ENCODE measurements around the gene LDLRAD3. TPM values are rescaled to one million over a fixed set of nuclear protein-coding genes. Genes with fewer than 3 reads are reported as not detected.
"Not testable (repeated sequence)": the region's sequence is repeated elsewhere in the genome, so short reads cannot be mapped to it uniquely, and the experiment has no call there.

The LDLRAD3 gene
- total RNA-seq, 1 donor: 3.9 TPM

- TF ChIP-seq CTCF (IDR thresholded peaks at IDR 0.05; ENCODE audit: insufficient read depth, low read depth, low read length): peak; percentile 43
- no peak overlapping the region for H3K4me3 ChIP-seq (ENCODE audit: low read depth, low read length)
- DNase-seq (ENCODE audit: low read depth): peak; percentile 44
Measured at GRCh38 chr11:36041988-36042611, 98.2 kb downstream of the LDLRAD3 start.

- no peak overlapping the region for H3K4me3 ChIP-seq (ENCODE audit: low read depth, low read length)
- no peak for TF ChIP-seq CTCF (IDR thresholded peaks at IDR 0.05; ENCODE audit: insufficient read depth, low read depth, low read length)
- no peak for DNase-seq (ENCODE audit: low read depth)
Measured at GRCh38 chr11:36044636-36045035, 100.8 kb downstream of the LDLRAD3 start.

GRCh38 chr11:36045945-36046344, 102.1 kb downstream of the LDLRAD3 start:
- not testable (repeated sequence) for H3K4me3 ChIP-seq (ENCODE audit: low read depth, low read length); DNase-seq (ENCODE audit: low read depth)

- TF ChIP-seq CTCF (IDR thresholded peaks at IDR 0.05; ENCODE audit: insufficient read depth, low read depth, low read length): no peak
- no peak for DNase-seq (ENCODE audit: low read depth)
- no peak overlapping the region for H3K4me3 ChIP-seq (ENCODE audit: low read depth, low read length)
Measured at GRCh38 chr11:36046932-36047331, 103.1 kb downstream of the LDLRAD3 start.

- no peak for DNase-seq (ENCODE audit: low read depth)
- H3K4me3 ChIP-seq (ENCODE audit: low read depth, low read length): no peak overlapping the region
- no peak for TF ChIP-seq CTCF (IDR thresholded peaks at IDR 0.05; ENCODE audit: insufficient read depth, low read depth, low read length)
Measured at GRCh38 chr11:36047344-36047743, 103.5 kb downstream of the LDLRAD3 start.

- DNase-seq (ENCODE audit: low read depth): peak; percentile 44
- H3K4me3 ChIP-seq (ENCODE audit: low read depth, low read length): no peak overlapping the region
- no peak for TF ChIP-seq CTCF (IDR thresholded peaks at IDR 0.05; ENCODE audit: insufficient read depth, low read depth, low read length)
Measured at GRCh38 chr11:36048496-36049247, 104.8 kb downstream of the LDLRAD3 start.

- no peak for TF ChIP-seq CTCF (IDR thresholded peaks at IDR 0.05; ENCODE audit: insufficient read depth, low read depth, low read length)
- no peak overlapping the region for H3K4me3 ChIP-seq (ENCODE audit: low read depth, low read length)
- no peak for DNase-seq (ENCODE audit: low read depth)
Measured at GRCh38 chr11:36051235-36052144, 107.6 kb downstream of the LDLRAD3 start.

Measured in fibroblast of villous mesenchyme (primary cell).